HepG2 (cell line): Measurements from ENCODE around the gene IL1RAP. TPM values are rescaled to one million over a fixed set of nuclear protein-coding genes. Genes with fewer than 3 reads are reported as not detected.

Experiments used
- HMG20A ChIP-seq: IDR thresholded peaks from 2 replicates; pipeline ENCODE4 v1.6.1; 2016; ENCODE audit warnings: borderline replicate concordance
- KIAA2018 ChIP-seq: sonication (generic); formaldehyde crosslinking; IDR thresholded peaks from 2 replicates; pipeline ENCODE4 v1.5.0; 2020; ENCODE audit warnings: mild to moderate bottlenecking, missing genetic modification reagents, borderline replicate concordance
- MXD3 ChIP-seq: IDR thresholded peaks from 2 replicates; pipeline ENCODE4 v1.6.1; 2016; ENCODE audit warnings: mild to moderate bottlenecking, missing biosample characterization, missing genetic modification reagents
- PRDM4 ChIP-seq: sonication (generic); formaldehyde crosslinking; IDR thresholded peaks from 2 replicates; pipeline ENCODE4 v1.9.0; 2021; ENCODE audit warnings: missing genetic modification reagents, borderline replicate concordance
- RBM22 ChIP-seq: fragments of 200-400 bp; formaldehyde crosslinking; optimal IDR thresholded peaks from 2 replicates; pipeline ENCODE3; 2017; ENCODE audit warnings: mild to moderate bottlenecking, low read length, moderate library complexity
- REST ChIP-seq, 2 experiments: IDR thresholded peaks; 2 replicates each; pipeline ENCODE4 v1.6.1; 2011 to 2012; ENCODE audit warnings: low read length in 2 of 2, borderline replicate concordance in 1 of 2, low read depth in 1 of 2, mild to moderate bottlenecking in 1 of 2, moderate library complexity in 1 of 2
- TRAFD1 ChIP-seq: sonication (generic); formaldehyde crosslinking; IDR thresholded peaks from 2 replicates; pipeline ENCODE4 v1.5.1; 2020; ENCODE audit warnings: missing genetic modification reagents, mild to moderate bottlenecking, borderline replicate concordance
- ZBTB38 ChIP-seq: sonication (generic); formaldehyde crosslinking; IDR thresholded peaks from 2 replicates; pipeline ENCODE4 v1.5.1; 2020; ENCODE audit warnings: mild to moderate bottlenecking, missing genetic modification reagents
- ZNF10 ChIP-seq: sonication (generic); formaldehyde crosslinking; IDR thresholded peaks from 2 replicates; pipeline ENCODE4 v1.4.0; 2020; ENCODE audit warnings: mild to moderate bottlenecking, low read depth, missing genetic modification reagents, borderline replicate concordance
- ZNF446 ChIP-seq: sonication (generic); formaldehyde crosslinking; IDR thresholded peaks from 2 replicates; pipeline ENCODE4 v1.5.0; 2020; ENCODE audit warnings: mild to moderate bottlenecking, missing genetic modification reagents
- polyA plus RNA-seq, 8 experiments: library from polyadenylated mRNA; depleted of rRNA in 3 of 8; stranded (reverse) in 7 of 8; unstranded in 1 of 8; fragments of >200 nt; fragmentation: Illumina TruSeq in 4 of 8; extraction: Trizol in 4 of 8; gene quantifications; 2 replicates each; pipeline versions ENCODE4 v1.2.1 to v1.2.3, GENCODE V29; 2011 to 2016; ENCODE audit warnings: low read depth in 4 of 8, missing spikeins in 1 of 8, mixed read lengths in 1 of 8; ENCODE audit not compliant: insufficient read depth in 1 of 8
- total RNA-seq, 5 experiments: library from RNA; depleted of rRNA; stranded (reverse); fragments of >200 nt; fragmentation: Illumina TruSeq; extraction: Trizol; gene quantifications; 2 replicates each; pipeline ENCODE4 v1.2.3, GENCODE V29; 2016; ENCODE audit warnings: low read depth in 1 of 5

The IL1RAP gene
- total and polyA plus RNA-seq, 2 of the 13 experiments (the other 11 are each of a cell fraction or from before 2014, with no cell fraction given) = 18.3 to 54.9 TPM

- TF ChIP-seq PRDM4 = no peak
- TF ChIP-seq REST (IDR thresholded peaks at IDR 0.05; ENCODE audit: borderline replicate concordance in 1 of 2, low read depth in 1 of 2, low read length in 2 of 2) = peak in 1 of 2 experiments; percentile 28; a peak in 1 of 4 replicates
- no peak for TF ChIP-seq TRAFD1 (CRISPR knock-in tag)
- no peak for TF ChIP-seq ZNF446 (CRISPR knock-in tag)
- no peak for TF ChIP-seq ZBTB38 (CRISPR knock-in tag)
- TF ChIP-seq RBM22 = no peak
- TF ChIP-seq HMG20A (CRISPR knock-in tag) = peak; percentile 96
- no peak for TF ChIP-seq ZNF10 (CRISPR knock-in tag)
- TF ChIP-seq MXD3 (CRISPR knock-in tag) = no peak
- TF ChIP-seq KIAA2018 (CRISPR knock-in tag) = no peak
These were observed 34.3 kb downstream of the IL1RAP start (continued) for GRCh38 chr3:190548031-190548656.
